Activated T-helper 1 cell treated with anti-CD3 and anti-CD28 coated beads, Interleukin-12 subunit alpha, Interleukin-12 subunit beta, Interleukin-2, Interleukin-4 antibody, amounts not matched to agents 30 ng/mL and 10 ng/mL and 1 ng/mL, durations not matched to agents 14 hours and 24 hours and 36 hours (primary cell): ENCODE data around the gene LHFPL4. TPM values are rescaled to one million over a fixed set of nuclear protein-coding genes. Genes with fewer than 3 reads are reported as not detected.

Source experiments
- total RNA-seq: library from RNA; stranded (reverse); gene quantifications from 2 replicates; pipeline ENCODE4 v1.2.3, GENCODE V29; 2022

LHFPL4 gene
- total RNA-seq, 1 donor from 2014 or later = not detected

Other genes with a start within 250 kb of the LHFPL4 start
- 61.4 and 62.4 TPM in 2 replicates for gene THUMPD3, start 190.8 kb downstream of the LHFPL4 start, total RNA-seq
- 135 and 140 TPM in 2 replicates for gene SETD5, start 156.2 kb downstream of the LHFPL4 start, total RNA-seq
- gene MTMR14, start 95.7 kb upstream of the LHFPL4 start, total RNA-seq = 42.9 and 46.9 TPM in 2 replicates
- gene CPNE9, start 150.0 kb upstream of the LHFPL4 start, total RNA-seq = 0.93 TPM in 1 of 2 replicates, not detected in the other
- gene BRPF1, start 177.9 kb upstream of the LHFPL4 start, total RNA-seq = 44.6 and 45.9 TPM in 2 replicates
- gene OGG1, start 196.1 kb upstream of the LHFPL4 start, total RNA-seq = 40.2 and 40.6 TPM in 2 replicates
- 55.0 and 57.8 TPM in 2 replicates for gene CAMK1, start 216.1 kb upstream of the LHFPL4 start, total RNA-seq
- 63.4 and 63.6 TPM in 2 replicates for gene TADA3, start 238.7 kb upstream of the LHFPL4 start, total RNA-seq
- gene ARPC4, start 239.3 kb upstream of the LHFPL4 start, total RNA-seq = 268 and 273 TPM in 2 replicates